Stomach (tissue), 9 donors: ENCODE data around the gene PPP2R5C. TPM values are rescaled to one million over a fixed set of nuclear protein-coding genes. Genes with fewer than 3 reads are reported as not detected.

Experiments
- DNase-seq, 2 donors: peaks; one replicate each; pipeline versions ENCODE4 v3.0.0 to v3.0.0-alpha.2; 2013 to 2019
- H3K27ac ChIP-seq, 5 donors: fragments of 200-600 bp in 4 of 5; sonication (generic) in 4 of 5; one replicate each; pipeline ENCODE4 v1.5.1; 2013 to 2019; ENCODE audit warnings: mild to moderate bottlenecking in 1 of 5, moderate library complexity in 1 of 5
- H3K27me3 ChIP-seq, 3 donors: fragments of 200-600 bp; sonication (generic); one replicate each; pipeline ENCODE4 v1.5.1; 2017 to 2019; ENCODE audit warnings: mixed run types in 1 of 3
- H3K36me3 ChIP-seq, 4 donors: fragments of 200-600 bp; sonication (generic); 1 replicate in 3 of 4; 2 replicates in 1 of 4; pipeline ENCODE4 v1.5.1; 2016 to 2019
- H3K4me1 ChIP-seq, 4 donors: fragments of 200-600 bp; sonication (generic); one replicate each; pipeline ENCODE4 v1.5.1; 2016 to 2019
- H3K4me3 ChIP-seq, 4 donors: fragments of 200-600 bp; sonication (generic) in 3 of 4; one replicate each; pipeline ENCODE4 v1.5.1; 2016 to 2019; ENCODE audit warnings: mild to moderate bottlenecking in 1 of 4
- H3K9me3 ChIP-seq, 4 donors: fragments of 200-600 bp; sonication (generic); one replicate each; pipeline ENCODE4 v1.5.1; 2016 to 2019
- EP300 ChIP-seq: sonication (generic); formaldehyde crosslinking; IDR thresholded peaks from one replicate; pipeline ENCODE4 v1.6.1; 2017; ENCODE audit warnings: antibody characterized with exemption
- POLR2A ChIP-seq, 4 donors: fragments of 450-650 bp; IDR thresholded peaks; one replicate each; pipeline ENCODE4 v1.6.1; 2016; ENCODE audit warnings: antibody characterized with exemption in 4 of 4, control low read depth in 2 of 4, mild to moderate bottlenecking in 1 of 4, moderate library complexity in 1 of 4
- POLR2AphosphoS5 ChIP-seq, 3 donors: sonication (generic); formaldehyde crosslinking; IDR thresholded peaks; one replicate each; pipeline ENCODE4 v1.6.1; 2016; ENCODE audit warnings: antibody characterized with exemption in 3 of 3
- WGBS, 5 donors: extraction: QIAGEN DNeasy Blood & Tissue Kit in 3 of 5; methylation state at CpG; one replicate each; pipeline versions ENCODE4 v1.1.5 to v1.1.7; 2013 to 2018; 5-methylcytosine and 5-hydroxymethylcytosine counted together
- intact Hi-C: fragments of 100-400 bp; cut with DNase I; formaldehyde crosslinking; loops from one replicate; pipeline ENCODE4 v1.15.1; 2023; ENCODE audit warnings: low total_unique reads
- polyA plus RNA-seq, 3 donors: library from polyadenylated mRNA; stranded (reverse); fragments of 200-250 nt; gene quantifications; one replicate each; pipeline ENCODE4 v1.2.3, GENCODE V29; 2013
- total RNA-seq, 5 donors: library from RNA; depleted of rRNA; stranded (reverse); fragments of >200 nt; gene quantifications; one replicate each; pipeline versions ENCODE4 v1.1.0 to v1.2.3, GENCODE V29; 2014 to 2016
- TF ChIP-seq, protein P1 (sequence below), 7 experiments: fragments of 450-650 bp in 4 of 7; fragments of 200-600 bp in 3 of 7; sonication (generic) in 3 of 7; IDR thresholded peaks; one replicate each; pipeline ENCODE4 v1.5.1; 2016 to 2019; ENCODE audit warnings: antibody characterized with exemption in 7 of 7, control low read depth in 2 of 7, mild to moderate bottlenecking in 1 of 7
- donor health status: healthy with polysubstance abuse.
- donor health status: Bipolar disorder and iron deficiency.
- donor health status: healthy.

Gene PPP2R5C
- total and polyA plus RNA-seq, 8 donors: 19.7 to 175 (median 89.6) TPM

DNA sequence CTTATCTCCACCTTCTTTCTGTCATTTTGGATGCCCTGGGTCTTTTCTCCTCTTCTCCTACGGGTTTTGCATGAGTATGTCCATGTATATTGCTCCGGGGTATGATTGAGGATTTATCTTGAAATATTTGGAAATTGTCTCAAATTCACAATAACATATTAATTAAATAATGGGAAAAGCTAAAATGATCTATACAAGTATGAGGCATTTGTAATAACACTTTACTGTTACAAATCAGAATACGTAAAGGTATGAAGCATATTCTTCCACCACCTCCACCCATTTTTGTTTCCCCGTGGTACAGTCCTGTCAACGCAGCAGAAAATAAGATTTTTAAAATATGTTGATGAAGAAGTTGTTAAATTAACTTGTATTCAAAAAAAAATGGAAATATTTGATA, 91.3 kb downstream of the PPP2R5C start:
- Histone ChIP-seq H3K9me3 (no peaks in the 10 kb centered on the region), H3K27ac (no peak overlapping the region), H3K4me3 (no peak overlapping the region), H3K27me3 (no peaks in the 10 kb centered on the region), H3K4me1 (peaks cover 11 to 89% (median 53%) of the 10 kb centered on the region in 4 donors), H3K36me3 (peaks cover 3 to 12% (median 10%) of the 10 kb centered on the region in 4 donors)
- no peak for DNase-seq
- intact Hi-C loops: no loop called here
- WGBS, 5 donors: 93 to 98% (median 97%) methylated on average over 5 of the region's 5 CpGs
- no peak for TF ChIP-seq POLR2A (IDR thresholded peaks at IDR 0.05)
- no peak for TF ChIP-seq EP300

- Histone ChIP-seq H3K4me3 (no peak overlapping the region), H3K9me3 (no peaks in the 10 kb centered on the region), H3K27ac (peak overlapping the region in 2 of 5 donors; percentile 7 to 33), H3K36me3 (peaks cover 3 to 16% (median 12%) of the 10 kb centered on the region in 4 donors), H3K4me1 (peaks cover 11 to 92% (median 54%) of the 10 kb centered on the region in 4 donors), H3K27me3 (no peaks in the 10 kb centered on the region)
- DNase-seq: no peak
- TF ChIP-seq POLR2A (IDR thresholded peaks at IDR 0.05) (no peak), POLR2AphosphoS5 (IDR thresholded peaks at IDR 0.05) (no peak), EP300 (no peak)
- TF ChIP-seq, protein P1, sequence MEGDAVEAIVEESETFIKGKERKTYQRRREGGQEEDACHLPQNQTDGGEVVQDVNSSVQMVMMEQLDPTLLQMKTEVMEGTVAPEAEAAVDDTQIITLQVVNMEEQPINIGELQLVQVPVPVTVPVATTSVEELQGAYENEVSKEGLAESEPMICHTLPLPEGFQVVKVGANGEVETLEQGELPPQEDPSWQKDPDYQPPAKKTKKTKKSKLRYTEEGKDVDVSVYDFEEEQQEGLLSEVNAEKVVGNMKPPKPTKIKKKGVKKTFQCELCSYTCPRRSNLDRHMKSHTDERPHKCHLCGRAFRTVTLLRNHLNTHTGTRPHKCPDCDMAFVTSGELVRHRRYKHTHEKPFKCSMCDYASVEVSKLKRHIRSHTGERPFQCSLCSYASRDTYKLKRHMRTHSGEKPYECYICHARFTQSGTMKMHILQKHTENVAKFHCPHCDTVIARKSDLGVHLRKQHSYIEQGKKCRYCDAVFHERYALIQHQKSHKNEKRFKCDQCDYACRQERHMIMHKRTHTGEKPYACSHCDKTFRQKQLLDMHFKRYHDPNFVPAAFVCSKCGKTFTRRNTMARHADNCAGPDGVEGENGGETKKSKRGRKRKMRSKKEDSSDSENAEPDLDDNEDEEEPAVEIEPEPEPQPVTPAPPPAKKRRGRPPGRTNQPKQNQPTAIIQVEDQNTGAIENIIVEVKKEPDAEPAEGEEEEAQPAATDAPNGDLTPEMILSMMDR (IDR thresholded peaks at IDR 0.05): no peak
- intact Hi-C loops: no loop called here
- WGBS, 5 donors: 80 to 90% (median 83%) methylated on average over 15 of the region's 15 CpGs
Observed at GRCh38 chr14:101853455-101854018, 92.0 kb downstream of the PPP2R5C start.

GRCh38 chr14:101854366-101854765, 92.9 kb downstream of the PPP2R5C start:
- no peak overlapping the region for H3K4me3 ChIP-seq
- H3K9me3 ChIP-seq: no peaks in the 10 kb centered on the region
- H3K4me1 ChIP-seq: peaks cover 7 to 85% (median 47%) of the 10 kb centered on the region in 4 donors
- peaks cover 3 to 24% (median 20%) of the 10 kb centered on the region in 4 donors for H3K36me3 ChIP-seq
- DNase-seq: no peak
- 66 to 76% (median 71%) methylated on average over 5 of the region's 5 CpGs for WGBS, 5 donors
- peak overlapping the region in 2 of 5 donors; percentile 7 to 33 for H3K27ac ChIP-seq
- intact Hi-C loops: no loop called here
- no peaks in the 10 kb centered on the region for H3K27me3 ChIP-seq
- TF ChIP-seq, protein P1 (IDR thresholded peaks at IDR 0.05): no peak
- TF ChIP-seq POLR2A (IDR thresholded peaks at IDR 0.05) (no peak), POLR2AphosphoS5 (IDR thresholded peaks at IDR 0.05) (no peak), EP300 (no peak)

GRCh38 chr14:101855958-101856357, 94.4 kb downstream of the PPP2R5C start:
- H3K27me3 ChIP-seq: no peaks in the 10 kb centered on the region
- no peak for TF ChIP-seq POLR2A (IDR thresholded peaks at IDR 0.05)
- no peak for TF ChIP-seq EP300
- TF ChIP-seq, protein P1 (IDR thresholded peaks at IDR 0.05): no peak
- no peak for TF ChIP-seq POLR2AphosphoS5 (IDR thresholded peaks at IDR 0.05)
- WGBS, 5 donors: 65 to 80% (median 76%) methylated on average over 5 of the region's 5 CpGs
- DNase-seq: no peak
- H3K4me3 ChIP-seq: no peak overlapping the region
- no peaks in the 10 kb centered on the region for H3K9me3 ChIP-seq
- H3K27ac ChIP-seq: no peak overlapping the region
- H3K4me1 ChIP-seq: peaks cover 7 to 69% (median 40%) of the 10 kb centered on the region in 4 donors
- peaks cover 3 to 37% (median 30%) of the 10 kb centered on the region in 4 donors for H3K36me3 ChIP-seq
- intact Hi-C loops: no loop called here

GRCh38 chr14:101856536-101856935, 95.0 kb downstream of the PPP2R5C start:
- TF ChIP-seq, protein P1 (IDR thresholded peaks at IDR 0.05): no peak
- H3K4me3 ChIP-seq: no peak overlapping the region
- no peaks in the 10 kb centered on the region for H3K9me3 ChIP-seq
- peak overlapping the region in 1 of 5 donors; percentile 2 for H3K27ac ChIP-seq
- H3K4me1 ChIP-seq: peaks cover 7 to 63% (median 37%) of the 10 kb centered on the region in 4 donors
- intact Hi-C loops: no loop called here
- no peak for DNase-seq
- 38 to 62% (median 46%) methylated on average over 4 of the region's 4 CpGs for WGBS, 5 donors
- H3K27me3 ChIP-seq: no peaks in the 10 kb centered on the region
- H3K36me3 ChIP-seq: peaks cover 3 to 43% (median 33%) of the 10 kb centered on the region in 4 donors
